NCI-H146 (cell line): ENCODE data around the gene DNAH10.
A peak's percentile ranks its signal among the peaks of the same experiment; 100 is the strongest.

Experiments
- DNase-seq: peaks from one replicate; lab custom pipeline; 2025; lab: John Stamatoyannopoulos, UW

Gene DNAH10

DNA sequence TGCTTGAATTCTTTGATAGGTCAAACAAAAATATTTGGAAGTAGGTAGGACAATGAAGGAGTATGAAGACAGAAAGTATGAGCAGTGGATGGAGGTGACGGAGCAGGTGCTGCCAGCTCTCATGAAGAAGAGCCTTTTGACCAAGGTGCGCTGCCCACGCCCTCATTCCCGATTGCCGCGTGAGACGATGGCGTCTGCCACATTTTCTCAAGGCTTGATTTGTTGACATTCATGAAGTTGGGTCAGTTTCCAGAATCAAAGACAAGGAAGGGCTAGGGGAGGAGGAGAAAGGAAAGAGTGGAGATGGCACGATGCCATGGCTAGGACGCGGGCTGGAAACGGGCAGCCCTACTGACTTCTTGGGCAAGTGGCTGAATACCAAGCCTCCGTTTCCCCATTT is 37.1 kb downstream of the DNAH10 start:
- no peak for DNase-seq

DNA sequence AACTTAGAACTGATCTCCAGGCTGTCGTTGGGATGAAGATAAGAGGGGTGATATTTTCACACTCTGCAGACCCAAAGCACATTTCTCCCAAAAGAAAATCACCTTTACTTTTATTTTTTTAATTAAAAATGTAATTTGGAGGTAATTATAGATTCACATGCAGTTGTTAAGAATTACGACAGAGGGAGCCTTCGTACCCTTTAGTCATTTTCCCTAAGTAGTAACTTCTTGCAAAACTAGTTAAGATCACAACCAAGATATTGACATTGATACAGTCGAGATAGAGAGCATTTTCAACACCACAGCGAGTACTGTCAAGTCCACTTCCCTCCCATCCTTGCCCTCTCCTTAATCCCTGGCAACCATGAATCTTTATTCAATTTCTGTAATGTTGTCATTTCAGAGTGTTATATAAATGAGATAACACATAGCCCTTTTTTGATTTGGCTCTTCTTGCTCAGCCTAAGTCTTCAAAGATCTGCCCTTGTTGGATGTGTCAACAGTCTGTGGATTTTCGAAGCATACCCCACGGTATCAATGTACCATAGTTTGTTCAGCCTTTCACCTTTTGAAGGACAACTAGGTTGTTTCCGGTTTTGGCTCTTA is 39.6 kb downstream of the DNAH10 start:
- no peak for DNase-seq

DNA sequence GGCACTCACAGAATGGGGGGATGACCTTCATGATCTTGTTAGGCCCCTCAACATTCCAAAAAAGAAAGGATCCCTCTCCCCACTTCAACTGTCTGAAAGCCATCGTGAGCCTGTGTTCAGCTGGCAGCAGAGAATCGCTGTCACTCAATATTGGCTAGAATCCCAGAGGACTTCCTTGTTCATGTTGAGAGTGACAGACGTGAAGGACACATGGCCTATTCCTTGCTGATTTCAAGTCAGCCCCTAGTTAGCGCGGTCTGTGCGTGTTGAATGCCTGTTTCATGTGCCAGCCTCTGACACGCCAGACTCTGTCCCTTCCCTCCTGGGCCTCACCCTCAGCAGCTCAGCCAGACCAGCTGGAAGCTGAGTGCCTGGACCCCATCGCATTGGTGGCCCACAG is 43.1 kb downstream of the DNAH10 start:
- DNase-seq: no peak

DNA sequence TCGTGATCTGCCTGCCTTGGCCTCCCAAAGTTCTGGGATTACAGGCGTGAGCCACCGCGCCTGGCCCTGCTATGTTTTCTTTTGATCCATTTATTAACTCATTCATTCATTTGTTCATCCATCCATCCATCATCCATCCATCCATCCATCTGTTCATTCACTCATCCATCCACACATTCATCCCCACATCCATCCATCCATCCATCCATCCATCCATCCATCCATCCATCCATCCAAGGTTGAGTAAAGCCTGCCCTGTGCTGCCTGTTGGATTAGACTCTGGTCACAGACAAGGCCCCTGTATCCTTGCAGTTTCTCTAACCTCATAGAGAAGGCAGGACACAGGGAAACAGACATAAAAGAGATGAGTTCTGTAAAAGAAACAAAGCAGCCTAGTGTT is 44.9 kb downstream of the DNAH10 start:
- no peak for DNase-seq

GRCh38 chr12:123807670-123808069 is 45.6 kb downstream of the DNAH10 start:
- DNase-seq: no peak

GRCh38 chr12:123808167-123808566 is 46.1 kb downstream of the DNAH10 start:
- DNase-seq: peak; percentile 9

- DNase-seq: no peak
These were observed 51.2 kb downstream of the DNAH10 start for GRCh38 chr12:123813349-123813748.

- no peak for DNase-seq
These were observed 53.9 kb downstream of the DNAH10 start for GRCh38 chr12:123815968-123816367.

DNA sequence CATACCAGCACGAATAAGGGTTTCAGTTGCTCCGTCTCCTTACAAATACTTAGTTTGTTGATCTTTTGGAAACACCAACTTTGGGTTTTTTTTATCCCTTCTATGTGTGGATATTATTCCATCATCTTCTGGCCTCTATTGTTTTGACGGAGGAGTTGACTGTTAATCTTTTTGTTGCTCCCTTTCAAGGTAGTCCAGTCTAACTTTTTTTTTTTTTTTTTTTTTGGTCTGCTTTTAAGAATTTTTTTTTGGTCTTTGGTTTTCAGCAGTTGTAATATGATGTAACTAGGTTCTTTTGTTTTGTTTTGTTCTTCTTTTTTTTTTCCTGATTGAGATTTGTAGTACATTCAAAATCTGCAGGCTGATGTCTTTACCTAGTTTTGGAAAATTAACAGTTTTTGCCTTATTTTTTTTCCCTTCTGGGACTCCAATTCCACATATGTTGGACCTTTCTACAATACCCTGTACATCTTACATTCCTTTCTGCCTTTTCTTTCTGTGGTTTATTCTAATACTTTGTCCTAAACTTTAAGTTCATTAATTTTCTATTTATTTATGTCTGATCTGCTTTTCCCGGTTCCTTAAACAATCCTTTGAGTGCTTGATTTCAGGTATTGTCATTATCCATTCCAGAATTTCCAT is 54.9 kb downstream of the DNAH10 start:
- DNase-seq: no peak

DNA sequence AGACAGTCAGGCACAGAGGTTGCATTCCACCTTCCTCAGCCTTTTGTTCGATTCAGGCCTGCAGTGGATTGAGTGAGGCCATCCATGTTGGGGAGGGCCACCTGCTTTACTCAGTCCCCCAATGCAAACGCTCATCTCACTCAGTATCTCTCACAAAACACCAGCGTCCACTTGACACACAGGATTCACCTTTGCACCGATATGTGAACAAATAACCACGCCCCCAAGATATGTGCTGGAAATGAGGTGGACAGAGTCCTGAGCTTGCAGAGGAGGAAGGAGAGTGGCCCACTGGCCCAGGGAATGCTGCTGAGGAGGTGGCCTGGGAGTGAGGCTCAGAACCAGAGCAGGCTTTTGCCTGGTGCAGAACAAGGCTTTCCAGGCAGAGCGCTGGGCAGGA is 60.7 kb downstream of the DNAH10 start:
- no peak for DNase-seq

DNA sequence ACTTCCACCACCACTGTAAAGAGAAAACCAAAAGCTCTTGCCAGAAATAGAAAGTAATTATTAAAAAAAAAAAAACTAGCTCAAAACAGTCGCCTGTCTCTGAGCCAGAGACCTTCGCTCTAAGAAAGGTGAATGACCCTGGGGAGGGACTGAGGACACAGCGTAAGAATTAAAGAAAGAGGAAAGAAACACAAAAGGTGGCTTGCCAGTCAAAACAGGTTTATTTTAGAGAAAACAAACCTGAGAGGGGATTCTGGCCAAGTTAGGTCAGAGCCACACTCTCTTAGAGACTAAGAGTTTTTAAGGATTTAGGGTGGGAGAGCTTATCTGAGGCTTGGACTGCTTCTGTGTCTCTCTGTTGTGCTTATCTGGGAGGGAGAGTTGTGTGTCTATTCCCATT is 66.0 kb downstream of the DNAH10 start:
- no peak for DNase-seq

GRCh38 chr12:123828854-123829547 is 66.9 kb downstream of the DNAH10 start:
- no peak for DNase-seq

GRCh38 chr12:123829561-123829960 is 67.5 kb downstream of the DNAH10 start:
- no peak for DNase-seq

DNA sequence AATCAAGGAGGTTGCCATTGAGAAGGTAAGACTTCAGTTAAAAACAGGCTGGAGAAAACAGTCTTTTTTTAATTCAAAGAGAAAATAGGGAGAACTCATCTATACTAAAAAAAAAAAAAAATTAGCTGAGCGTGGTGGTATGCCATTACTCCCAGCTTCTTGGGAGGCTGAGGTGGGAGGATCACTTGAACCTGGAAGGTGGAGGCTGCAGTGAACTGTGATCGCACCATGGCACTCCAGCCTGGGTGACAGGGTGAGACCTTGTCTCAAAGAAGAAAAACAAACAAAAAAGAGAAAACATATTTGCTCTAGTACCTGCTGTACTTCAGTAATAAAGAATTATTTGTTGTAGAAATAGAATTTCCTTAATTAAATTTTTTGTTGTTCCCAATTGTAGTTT is 68.6 kb downstream of the DNAH10 start:
- no peak for DNase-seq

DNA sequence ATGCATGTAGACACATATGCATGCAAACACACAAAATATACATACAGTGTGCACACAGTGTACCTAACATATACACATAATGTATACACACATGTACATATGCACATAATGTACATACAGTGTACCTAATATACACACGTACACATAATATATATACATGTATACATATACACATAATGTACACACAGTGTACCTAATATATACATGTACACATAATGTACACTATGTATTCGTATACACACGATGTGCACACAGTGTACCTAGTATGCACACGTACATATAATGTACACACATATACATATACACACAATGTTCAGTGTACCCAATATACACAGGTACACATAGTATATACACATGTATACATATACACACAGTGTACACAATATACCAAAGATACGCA is 70.0 kb downstream of the DNAH10 start:
- DNase-seq: no peak

DNA sequence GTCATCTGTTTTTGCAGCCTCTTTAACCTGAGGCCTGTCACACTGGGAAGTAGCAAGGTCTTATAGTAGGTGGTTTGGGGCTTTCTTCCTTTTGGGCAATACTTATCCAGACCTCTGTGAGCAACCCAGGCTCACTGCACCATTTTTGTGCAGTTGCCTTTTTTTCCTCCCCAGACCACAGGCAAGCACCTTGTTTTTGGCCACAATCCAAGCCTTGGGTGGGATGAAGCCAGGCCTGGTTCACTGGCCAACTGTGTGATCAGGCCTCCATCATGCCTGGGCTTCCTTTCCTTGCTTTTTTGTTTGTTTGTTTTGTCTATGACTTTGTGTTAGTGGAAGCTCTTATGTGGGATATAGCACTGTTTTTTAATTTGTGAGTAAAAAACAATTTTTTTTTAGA is 71.7 kb downstream of the DNAH10 start:
- DNase-seq: no peak

DNA sequence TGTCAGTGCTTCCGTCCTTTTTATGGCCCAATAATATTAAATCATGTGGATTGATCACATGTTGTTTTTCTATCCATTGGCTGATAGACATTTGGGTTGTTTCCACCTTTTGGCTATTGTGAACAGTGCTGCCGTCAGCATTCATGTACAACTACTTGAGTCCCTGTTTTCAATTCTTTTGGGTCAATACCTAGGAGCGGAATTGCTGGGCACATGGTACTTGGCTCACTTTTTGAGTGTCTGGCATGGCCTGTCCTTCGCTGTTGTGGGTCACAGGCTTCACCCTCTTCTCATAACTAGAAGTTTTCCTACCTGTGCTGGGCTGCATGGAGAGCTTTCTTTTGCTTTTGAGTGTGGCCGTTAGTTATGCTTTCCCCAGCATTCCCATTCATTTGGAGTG is 72.7 kb downstream of the DNAH10 start:
- DNase-seq: no peak

- no peak for DNase-seq
These were observed 74.2 kb downstream of the DNAH10 start for GRCh38 chr12:123836292-123836691.

GRCh38 chr12:123839826-123840225 is 77.7 kb downstream of the DNAH10 start:
- no peak for DNase-seq

DNA sequence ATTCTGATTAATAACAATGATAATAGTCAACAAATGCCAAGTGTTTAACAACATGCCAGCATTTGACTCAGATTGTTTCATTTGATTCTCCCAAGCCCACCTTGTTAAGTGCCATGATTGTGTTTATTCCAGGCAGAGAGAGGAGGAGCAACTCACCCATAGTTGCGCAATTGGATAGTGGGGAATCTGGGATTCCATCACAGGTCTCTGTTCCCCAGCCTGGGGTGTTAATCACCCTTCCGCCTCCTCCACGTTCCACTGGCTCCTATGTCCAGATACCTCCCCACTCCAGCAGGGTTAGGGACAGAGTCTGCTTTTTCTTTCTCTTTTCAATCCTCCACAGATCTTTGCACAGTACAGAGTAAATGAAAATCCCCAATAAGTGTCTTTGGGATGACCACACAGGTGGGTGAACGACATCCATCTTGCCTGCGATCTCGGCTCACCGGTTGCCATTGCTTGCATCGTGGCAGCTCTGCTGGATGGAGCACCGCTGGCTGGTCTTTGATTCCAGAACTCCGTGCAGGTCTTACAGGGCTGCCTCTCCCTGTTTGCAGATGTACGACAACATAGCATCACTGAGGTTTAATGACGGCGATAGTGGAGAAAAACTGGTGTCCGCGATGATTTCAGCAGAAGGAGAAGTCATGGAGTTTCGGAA is 78.8 kb downstream of the DNAH10 start:
- no peak for DNase-seq

GRCh38 chr12:123843912-123844748 is 82.0 kb downstream of the DNAH10 start:
- no peak for DNase-seq

- DNase-seq: no peak
These were observed 83.8 kb downstream of the DNAH10 start for GRCh38 chr12:123845881-123846280.
